LNCAP (cell line): Measurements from ENCODE around the gene SUCLG2.

ENCODE experiments used
- CTCF ChIP-seq: fragments of 450-650 bp; IDR thresholded peaks from 2 replicates; pipeline ENCODE4 v1.5.1; 2017; ENCODE audit warnings: mild to moderate bottlenecking

The SUCLG2 gene

DNA sequence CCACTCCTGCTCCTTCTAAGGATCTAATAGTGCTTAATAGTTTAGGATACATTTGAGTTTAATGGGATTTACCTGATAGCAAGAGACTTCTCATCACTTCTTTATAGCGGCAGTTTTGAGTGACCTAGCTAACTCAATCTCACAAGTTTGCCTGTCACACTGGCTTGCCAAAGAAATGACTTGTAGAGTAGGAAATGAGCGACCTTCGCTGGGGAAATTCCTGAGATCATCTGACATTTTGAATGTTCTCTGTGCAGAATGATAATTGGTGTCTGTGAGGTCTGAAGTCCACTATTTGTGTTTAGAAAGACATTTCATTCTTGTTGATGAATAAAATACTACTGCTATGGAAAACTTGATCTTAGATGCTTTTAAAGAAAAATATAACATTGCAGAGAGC, 30.3 kb downstream of the SUCLG2 start:
- no peak for TF ChIP-seq CTCF

DNA sequence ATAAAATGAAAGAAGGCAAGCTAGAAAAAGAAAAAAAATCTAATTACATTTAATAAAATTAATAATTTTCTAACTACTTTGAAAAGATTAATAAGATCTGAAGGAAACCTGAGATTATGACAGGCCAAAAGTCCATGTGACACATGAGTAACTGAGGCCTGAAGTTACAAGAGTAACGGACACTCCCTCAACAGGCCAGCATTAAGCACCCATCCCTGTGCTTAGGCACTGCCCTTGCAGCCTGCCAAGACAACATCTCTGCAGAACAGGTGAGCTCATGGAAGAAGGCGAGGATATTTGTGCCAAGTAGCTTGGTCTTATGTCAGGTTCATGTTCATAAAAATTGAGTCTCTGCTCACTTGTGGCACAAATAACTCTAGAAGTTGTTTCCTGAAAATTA, 31.8 kb downstream of the SUCLG2 start:
- TF ChIP-seq CTCF = no peak

GRCh38 chr3:67620869-67621268, 33.5 kb downstream of the SUCLG2 start:
- TF ChIP-seq CTCF = no peak

GRCh38 chr3:67619991-67620390, 34.4 kb downstream of the SUCLG2 start:
- no peak for TF ChIP-seq CTCF

GRCh38 chr3:67617518-67617917, 36.9 kb downstream of the SUCLG2 start:
- no peak for TF ChIP-seq CTCF

DNA sequence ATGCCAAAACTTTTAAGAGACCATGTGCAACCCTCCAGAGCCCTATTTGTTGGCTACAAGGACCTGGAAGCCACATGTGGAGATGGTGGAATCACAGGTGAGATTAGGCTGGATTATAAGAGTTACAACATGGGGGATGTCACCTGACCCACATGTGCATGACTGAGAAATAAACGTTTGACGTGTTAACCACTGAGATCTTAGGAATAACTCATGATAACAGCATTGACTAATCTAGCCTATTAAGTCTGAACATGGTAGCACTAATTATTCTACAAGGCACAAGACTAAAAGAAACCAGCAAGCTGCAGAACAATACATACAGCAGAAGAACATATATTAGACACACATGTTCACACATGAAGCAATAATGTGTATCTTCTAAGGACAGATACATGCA, 38.4 kb downstream of the SUCLG2 start:
- TF ChIP-seq CTCF = no peak

DNA sequence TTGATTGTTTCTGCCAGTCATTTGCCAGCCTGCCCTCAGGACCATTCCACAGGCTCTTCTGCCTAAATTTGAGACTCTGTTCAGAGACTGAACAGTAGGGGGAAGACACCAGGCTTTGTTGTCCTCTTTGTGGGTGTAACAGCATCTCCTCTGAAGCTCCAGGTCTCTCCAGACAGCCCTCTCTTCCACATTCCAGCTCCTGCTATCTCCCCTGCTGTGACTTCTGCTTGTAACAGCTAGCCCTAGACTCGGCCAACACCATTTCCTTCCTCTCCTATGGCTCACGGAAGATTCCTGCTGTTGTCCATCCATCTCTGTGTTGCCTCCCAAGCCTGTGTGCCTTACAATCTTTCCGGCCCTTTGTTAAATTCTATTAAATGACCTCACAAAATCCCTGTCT, 40.2 kb downstream of the SUCLG2 start:
- TF ChIP-seq CTCF = no peak

DNA sequence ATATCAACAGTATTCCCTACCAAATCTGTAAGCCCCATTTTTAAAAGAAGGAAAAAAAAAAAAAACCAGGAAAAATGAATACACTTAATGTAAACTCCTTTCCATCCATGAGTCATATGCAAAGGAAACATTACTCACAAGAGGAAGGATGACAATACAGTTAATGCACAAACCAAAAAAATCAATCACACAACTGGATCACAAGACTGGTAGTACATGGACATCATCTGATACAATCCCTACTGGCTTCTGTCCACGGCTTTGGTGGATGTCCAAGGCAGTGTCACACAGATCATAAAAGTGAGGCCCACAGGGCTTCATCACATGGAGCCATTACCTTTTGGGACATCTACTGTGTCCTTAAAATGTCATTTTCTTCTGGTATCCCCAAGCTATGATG, 44.0 kb downstream of the SUCLG2 start:
- TF ChIP-seq CTCF = no peak
